DND-41 (cell line): ENCODE measurements around the gene MFSD12.

ENCODE experiments used
- ATAC-seq: fragments of 200-7000 bp; cut with Tn5 transposase; 3 replicates; pipeline ENCODE4 v1.9.1; 2021; ENCODE audit warnings: low read depth; ENCODE audit not compliant: insufficient read depth
- DNase-seq: peaks from one replicate; pipeline ENCODE4 v3.0.0-alpha.2; 2020
- H2AFZ ChIP-seq: 2 replicates; pipeline ENCODE4 v1.6.0; 2012; ENCODE audit warnings: low read depth, low read length
- H3K27ac ChIP-seq: 2 replicates; pipeline ENCODE4 v1.5.1; 2012; ENCODE audit warnings: low read length, inconsistent platforms
- H3K27me3 ChIP-seq: fragments of 200-600 bp; sonication (generic); 2 replicates; pipeline ENCODE4 v1.6.0; 2012; ENCODE audit warnings: low read length, mild to moderate bottlenecking, inconsistent platforms; ENCODE audit not compliant: insufficient read depth, poor library complexity
- H3K36me3 ChIP-seq: 2 replicates; pipeline ENCODE4 v1.5.1; 2012; ENCODE audit warnings: low read length, inconsistent platforms; ENCODE audit not compliant: insufficient read depth
- H3K4me1 ChIP-seq: 2 replicates; pipeline ENCODE4 v1.5.1; 2012; ENCODE audit warnings: mild to moderate bottlenecking, low read length; ENCODE audit not compliant: insufficient read depth
- H3K4me2 ChIP-seq: 2 replicates; pipeline ENCODE4 v1.6.0; 2012; ENCODE audit warnings: mild to moderate bottlenecking, moderate library complexity, low read length, inconsistent platforms; ENCODE audit not compliant: insufficient read depth
- H3K4me3 ChIP-seq, 2 experiments: fragments of 200-600 bp in 1 of 2; shearing (Covaris generic) in 1 of 2; 2 replicates each; pipeline ENCODE4 v1.5.1; 2012 to 2016; ENCODE audit warnings: inconsistent platforms in 2 of 2, low read length in 2 of 2, mild to moderate bottlenecking in 2 of 2, low read depth in 1 of 2, moderate library complexity in 1 of 2
- H3K79me2 ChIP-seq: 2 replicates; pipeline ENCODE4 v1.6.0; 2012; ENCODE audit warnings: low read length, inconsistent platforms; ENCODE audit not compliant: insufficient read depth
- H3K9ac ChIP-seq: 2 replicates; pipeline ENCODE4 v1.6.0; 2012; ENCODE audit warnings: low read depth, mild to moderate bottlenecking, inconsistent platforms, low read length, moderate library complexity
- H3K9me3 ChIP-seq: 2 replicates; pipeline ENCODE4 v1.5.1; 2012; ENCODE audit warnings: low read length, moderate library complexity, mild to moderate bottlenecking, inconsistent platforms; ENCODE audit not compliant: insufficient read depth, severe bottlenecking
- H4K20me1 ChIP-seq: 2 replicates; pipeline ENCODE4 v1.6.0; 2012; ENCODE audit warnings: low read length; ENCODE audit not compliant: insufficient read depth
- CTCF ChIP-seq: IDR thresholded peaks from 2 replicates; pipeline ENCODE4 v1.5.1; 2012; ENCODE audit warnings: borderline replicate concordance, low read length, moderate library complexity, mild to moderate bottlenecking; ENCODE audit not compliant: poor library complexity, severe bottlenecking; ENCODE audit errors: extremely low read depth
- EZH2 ChIP-seq: IDR thresholded peaks from 3 replicates; pipeline ENCODE4 v1.6.1; 2012; ENCODE audit warnings: borderline replicate concordance, low read depth, mild to moderate bottlenecking, moderate library complexity, low read length, inconsistent platforms; ENCODE audit not compliant: severe bottlenecking

The MFSD12 gene

GRCh38 chr19:3599776-3600187, 42.4 kb upstream of the MFSD12 start:
- DNase-seq (no peak), ATAC-seq (no peak)
- Histone ChIP-seq H3K4me1 (no peaks in the 10 kb centered on the region), H3K27ac (no peak overlapping the region), H3K79me2 (no peaks in the 10 kb centered on the region), H3K9me3 (no peaks in the 10 kb centered on the region), H4K20me1 (no peaks in the 10 kb centered on the region), H3K4me3 (no peak overlapping the region), H2AFZ (no peak overlapping the region), H3K36me3 (no peaks in the 10 kb centered on the region), H3K27me3 (no peaks in the 10 kb centered on the region), H3K4me2 (no peak overlapping the region), H3K9ac (no peak overlapping the region)
- TF ChIP-seq EZH2 (no peak), CTCF (peak; percentile 24)

GRCh38 chr19:3595521-3596061, 38.2 kb upstream of the MFSD12 start:
- Histone ChIP-seq H3K4me3 (no peak overlapping the region), H3K4me1 (no peaks in the 10 kb centered on the region), H3K9ac (no peak overlapping the region), H3K4me2 (no peak overlapping the region), H3K9me3 (peaks cover 4% of the 10 kb centered on the region), H3K79me2 (no peaks in the 10 kb centered on the region), H2AFZ (no peak overlapping the region), H4K20me1 (no peaks in the 10 kb centered on the region), H3K36me3 (no peaks in the 10 kb centered on the region), H3K27ac (no peak overlapping the region), H3K27me3 (no peaks in the 10 kb centered on the region)
- ATAC-seq (no peak), DNase-seq (no peak)
- TF ChIP-seq EZH2 (no peak), CTCF (no peak)

GRCh38 chr19:3593156-3593555, 35.8 kb upstream of the MFSD12 start:
- no peaks in the 10 kb centered on the region for H3K79me2 ChIP-seq
- TF ChIP-seq CTCF = no peak
- TF ChIP-seq EZH2 = no peak
- no peaks in the 10 kb centered on the region for H3K4me1 ChIP-seq
- DNase-seq (no peak), ATAC-seq (no peak)
- no peak overlapping the region for H2AFZ ChIP-seq
- H4K20me1 ChIP-seq = no peaks in the 10 kb centered on the region
- H3K4me3 ChIP-seq = no peak overlapping the region
- H3K27me3 ChIP-seq = no peaks in the 10 kb centered on the region
- no peak overlapping the region for H3K27ac ChIP-seq
- H3K9ac ChIP-seq = no peak overlapping the region
- H3K36me3 ChIP-seq = no peaks in the 10 kb centered on the region
- no peak overlapping the region for H3K4me2 ChIP-seq
- peaks cover 4% of the 10 kb centered on the region for H3K9me3 ChIP-seq
